Stimulated activated CD8-positive, alpha-beta memory T cell treated with anti-CD3 and anti-CD28 coated beads, Interleukin-12 subunit alpha, Interleukin-12 subunit beta, amount 100 ng/mL, for 4 hours (primary cell): ENCODE results near the gene TSKU.
"Not testable (repeated sequence)": the region's sequence is repeated elsewhere in the genome, so short reads cannot be mapped to it uniquely, and the experiment has no call there.

Experiments
- DNase-seq: peaks from one replicate; pipeline ENCODE4 v3.0.0-alpha.2; 2020; ENCODE audit warnings: low read depth

Gene TSKU

GRCh38 chr11:76801736-76802135 lies 18.6 kb downstream of the TSKU start:
- no peak for DNase-seq

GRCh38 chr11:76802151-76802550 lies 19.0 kb downstream of the TSKU start:
- no peak for DNase-seq

GRCh38 chr11:76802621-76803020 lies 19.5 kb downstream of the TSKU start:
- no peak for DNase-seq

- DNase-seq, result no peak
Measured at GRCh38 chr11:76803023-76803422, 19.9 kb downstream of the TSKU start.

GRCh38 chr11:76803811-76804600 lies 20.9 kb downstream of the TSKU start:
- DNase-seq, result peak; percentile 29

- no peak for DNase-seq
Measured at GRCh38 chr11:76805206-76805913, 22.2 kb downstream of the TSKU start.

GRCh38 chr11:76806131-76806530 lies 23.0 kb downstream of the TSKU start:
- no peak for DNase-seq

- DNase-seq, result no peak
Measured at GRCh38 chr11:76806608-76807205, 23.6 kb downstream of the TSKU start.

GRCh38 chr11:76807206-76807875 lies 24.2 kb downstream of the TSKU start:
- no peak for DNase-seq

GRCh38 chr11:76808171-76808570 lies 25.0 kb downstream of the TSKU start:
- no peak for DNase-seq

GRCh38 chr11:76808996-76809395 lies 25.8 kb downstream of the TSKU start:
- DNase-seq, result no peak

GRCh38 chr11:76810151-76810853 lies 27.1 kb downstream of the TSKU start:
- no peak for DNase-seq

- no peak for DNase-seq
Measured at GRCh38 chr11:76811259-76811658, 28.1 kb downstream of the TSKU start.

GRCh38 chr11:76814414-76814813 lies 31.3 kb downstream of the TSKU start:
- no peak for DNase-seq

GRCh38 chr11:76815678-76816077 lies 32.5 kb downstream of the TSKU start:
- DNase-seq, result not testable (repeated sequence)

- no peak for DNase-seq
Measured at GRCh38 chr11:76820184-76820566, 37.0 kb downstream of the TSKU start.

- not testable (repeated sequence) for DNase-seq
Measured at GRCh38 chr11:76821396-76821795, 38.2 kb downstream of the TSKU start.

GRCh38 chr11:76822406-76822805 lies 39.2 kb downstream of the TSKU start:
- DNase-seq, result no peak

GRCh38 chr11:76823481-76824028 lies 40.4 kb downstream of the TSKU start:
- DNase-seq, result no peak

GRCh38 chr11:76824083-76824939 lies 41.2 kb downstream of the TSKU start:
- DNase-seq, result no peak
